Stimulated activated CD4-positive, alpha-beta T cell treated with anti-CD3 and anti-CD28 coated beads, TNF-alpha, amount 100 ng/mL, for 48 hours (primary cell): Measurements from ENCODE around the gene RETSAT.

ENCODE experiments used
- DNase-seq, 3 donors: peaks; one replicate each; pipeline ENCODE4 v3.0.0-alpha.2; 2020; ENCODE audit warnings: low read depth in 3 of 3

The RETSAT gene

GRCh38 chr2:85308201-85308600 is 46.1 kb downstream of the RETSAT start:
- no peak for DNase-seq

GRCh38 chr2:85307527-85307897 is 46.8 kb downstream of the RETSAT start:
- DNase-seq = no peak

- no peak for DNase-seq
These were observed 50.4 kb downstream of the RETSAT start for GRCh38 chr2:85303780-85304531.

- no peak for DNase-seq
These were observed 52.2 kb downstream of the RETSAT start for GRCh38 chr2:85302121-85302520.
